Prostate gland (tissue), 2 donors: ENCODE measurements around the gene SLC66A2.

Experiments used
- CTCF ChIP-seq, 4 experiments: fragments of 200-600 bp in 2 of 4; fragments of 450-650 bp in 2 of 4; sonication (generic) in 2 of 4; IDR thresholded peaks; 1 replicate in 3 of 4; 2 replicates in 1 of 4; pipeline ENCODE4 v1.5.1; 2016 to 2019; ENCODE audit warnings: antibody characterized with exemption in 4 of 4, mild to moderate bottlenecking in 2 of 4, moderate library complexity in 2 of 4
- POLR2A ChIP-seq: fragments of 450-650 bp; IDR thresholded peaks from one replicate; pipeline ENCODE4 v1.6.1; 2016; ENCODE audit warnings: antibody characterized with exemption, mild to moderate bottlenecking
- POLR2AphosphoS5 ChIP-seq: sonication (generic); formaldehyde crosslinking; IDR thresholded peaks from one replicate; pipeline ENCODE4 v1.6.1; 2017; ENCODE audit warnings: antibody characterized with exemption

- no peak for TF ChIP-seq CTCF (IDR thresholded peaks at IDR 0.05)
- no peak for TF ChIP-seq POLR2AphosphoS5
- no peak for TF ChIP-seq POLR2A
These were observed 72.6 kb downstream of the SLC66A2 start for GRCh38 chr18:79878741-79879378.
